GM23338 (cell line): ENCODE data around the gene ATXN7L1. TPM values are rescaled to one million over a fixed set of nuclear protein-coding genes. Genes with fewer than 3 reads are reported as not detected.

ENCODE experiments used
- ATAC-seq: fragments of 200-7000 bp; cut with Tn5 transposase; 3 replicates; pipeline ENCODE4 v1.9.1; 2020
- DNase-seq: peaks from one replicate; pipeline ENCODE4 v3.0.0-alpha.2; 2015; ENCODE audit warnings: low spot score
- H2AFZ ChIP-seq: fragments of 200-600 bp; sonication (generic); 2 replicates; pipeline ENCODE4 v1.8.0; 2016; ENCODE audit warnings: antibody characterized with exemption, mild to moderate bottlenecking, moderate library complexity
- H3F3A ChIP-seq: fragments of 200-600 bp; sonication (generic); replicated peaks from 2 replicates; pipeline ENCODE4 v1.8.0; 2017; ENCODE audit warnings: antibody characterized with exemption, mixed run types, low read depth
- H3K27ac ChIP-seq: fragments of 200-600 bp; sonication (generic); 2 replicates; pipeline ENCODE4 v1.6.1; 2016; ENCODE audit warnings: low read depth
- H3K27me3 ChIP-seq: fragments of 200-600 bp; sonication (generic); 2 replicates; pipeline ENCODE4 v1.8.0; 2016; ENCODE audit warnings: mild to moderate bottlenecking, mixed run types, moderate library complexity; ENCODE audit not compliant: insufficient read depth
- H3K36me3 ChIP-seq: fragments of 200-600 bp; sonication (generic); 2 replicates; pipeline ENCODE4 v1.8.0; 2016; ENCODE audit warnings: mild to moderate bottlenecking; ENCODE audit not compliant: insufficient read depth
- H3K4me1 ChIP-seq: fragments of 200-600 bp; sonication (generic); 2 replicates; pipeline ENCODE4 v1.8.0; 2016; ENCODE audit warnings: mild to moderate bottlenecking, moderate library complexity; ENCODE audit not compliant: insufficient read depth
- H3K4me2 ChIP-seq: fragments of 200-600 bp; sonication (generic); 2 replicates; pipeline ENCODE4 v1.7.1; 2017; ENCODE audit warnings: mixed run types
- H3K4me3 ChIP-seq: fragments of 200-600 bp; sonication (generic); 2 replicates; pipeline ENCODE4 v1.6.1; 2016; ENCODE audit warnings: mixed run types
- H3K79me2 ChIP-seq: fragments of 200-600 bp; sonication (generic); replicated peaks from 2 replicates; pipeline ENCODE4 v1.8.0; 2017; ENCODE audit warnings: mild to moderate bottlenecking; ENCODE audit not compliant: insufficient read depth
- H3K9me2 ChIP-seq: fragments of 200-600 bp; sonication (generic); 2 replicates; pipeline ENCODE4 v1.8.0; 2017; ENCODE audit not compliant: insufficient read depth
- H4K20me1 ChIP-seq: fragments of 200-600 bp; sonication (generic); replicated peaks from 2 replicates; pipeline ENCODE4 v1.8.0; 2017; ENCODE audit warnings: mild to moderate bottlenecking; ENCODE audit not compliant: insufficient read depth
- H3K27ac Mint-ChIP-seq: 2 replicates; pipeline ENCODE4 v1.8.0; 2020; ENCODE audit warnings: inconsistent platforms, mild to moderate bottlenecking, moderate library complexity, mixed read lengths
- H3K27me3 Mint-ChIP-seq: 3 replicates; pipeline ENCODE4 v1.8.0; 2022; ENCODE audit warnings: low read depth, mild to moderate bottlenecking, moderate library complexity, mixed read lengths, inconsistent platforms; ENCODE audit not compliant: insufficient read depth, poor library complexity
- H3K36me3 Mint-ChIP-seq: 3 replicates; pipeline ENCODE4 v1.8.0; 2021; ENCODE audit warnings: low read depth, mild to moderate bottlenecking, inconsistent platforms, moderate library complexity, mixed read lengths
- H3K4me1 Mint-ChIP-seq: 3 replicates; pipeline ENCODE4 v1.8.0; 2020; ENCODE audit warnings: mild to moderate bottlenecking, inconsistent platforms, mixed read lengths
- H3K4me3 Mint-ChIP-seq: 3 replicates; pipeline ENCODE4 v1.8.0; 2021; ENCODE audit warnings: moderate library complexity, mild to moderate bottlenecking, inconsistent platforms, mixed read lengths
- H3K9me3 Mint-ChIP-seq: 3 replicates; pipeline ENCODE4 v1.8.0; 2020; ENCODE audit warnings: moderate library complexity, mild to moderate bottlenecking, inconsistent platforms, mixed read lengths
- CREB1 ChIP-seq: fragments of 250-450 bp; sonication (Bioruptor Pico); IDR thresholded peaks from 2 replicates; pipeline ENCODE4 v1.5.0; 2020; ENCODE audit warnings: low read depth, mild to moderate bottlenecking, moderate library complexity
- EZH2 ChIP-seq: fragments of 200-600 bp; sonication (generic); IDR thresholded peaks from one replicate; pipeline ENCODE4 v1.8.0; 2017; ENCODE audit warnings: antibody characterized with exemption, mild to moderate bottlenecking, low read depth; ENCODE audit not compliant: unreplicated experiment
- EZH2phosphoT487 ChIP-seq: fragments of 200-600 bp; sonication (generic); IDR thresholded peaks from one replicate; pipeline ENCODE4 v1.8.1; 2018; ENCODE audit warnings: antibody characterized with exemption; ENCODE audit not compliant: unreplicated experiment
- JUNB ChIP-seq: IDR thresholded peaks from one replicate; pipeline ENCODE4 v1.6.1; 2016; ENCODE audit warnings: antibody characterized with exemption; ENCODE audit not compliant: unreplicated experiment
- NANOG ChIP-seq: IDR thresholded peaks from 2 replicates; pipeline ENCODE4 v1.6.1; 2016; ENCODE audit warnings: antibody characterized with exemption, borderline replicate concordance
- POLR2AphosphoS5 ChIP-seq: IDR thresholded peaks from 2 replicates; pipeline ENCODE4 v1.6.1; 2016; ENCODE audit warnings: antibody characterized with exemption, low read depth
- STAT1 ChIP-seq: IDR thresholded peaks from one replicate; pipeline ENCODE4 v1.6.1; 2016; ENCODE audit warnings: antibody characterized with exemption; ENCODE audit not compliant: unreplicated experiment
- ZNF114 ChIP-seq: fragments of 250-450 bp; sonication (Bioruptor Pico); IDR thresholded peaks from 2 replicates; pipeline ENCODE4 v1.5.0; 2020; ENCODE audit warnings: mild to moderate bottlenecking, moderate library complexity
- ZNF331 ChIP-seq: fragments of 250-450 bp; sonication (Bioruptor Pico); IDR thresholded peaks from 2 replicates; pipeline ENCODE4 v1.5.0; 2020; ENCODE audit warnings: low read depth, mild to moderate bottlenecking, moderate library complexity
- polyA plus RNA-seq: library from polyadenylated mRNA; unstranded; fragments of >200 nt; fragmentation: Nextera tagmentation; extraction: Ambion mirVana; gene quantifications from 2 replicates; pipeline ENCODE4 v1.2.1, GENCODE V29; 2016
- total RNA-seq: library from RNA; depleted of rRNA; stranded (reverse); fragments of >200 nt; shearing (Covaris generic); gene quantifications from 2 replicates; pipeline ENCODE4 v1.2.3, GENCODE V29; 2014
- TF ChIP-seq, protein P1 (sequence below): IDR thresholded peaks from 2 replicates; pipeline ENCODE4 v1.6.1; 2016; ENCODE audit warnings: antibody characterized with exemption
- TF ChIP-seq, protein P2 (sequence below): IDR thresholded peaks from one replicate; pipeline ENCODE4 v1.6.1; 2018; ENCODE audit warnings: antibody characterized with exemption; ENCODE audit not compliant: unreplicated experiment
- TF ChIP-seq, protein P3 (sequence below), 2 experiments: fragments of 200-600 bp in 1 of 2; sonication (generic) in 1 of 2; conservative IDR thresholded peaks; 2 replicates each; pipeline versions ENCODE4 v1.5.1 to v1.6.1; 2016 to 2017; ENCODE audit warnings: antibody characterized with exemption in 2 of 2, low read depth in 2 of 2, mild to moderate bottlenecking in 2 of 2, moderate library complexity in 1 of 2
- TF ChIP-seq, protein P4 (sequence below): fragments of 250-450 bp; sonication (Bioruptor Pico); IDR thresholded peaks from 2 replicates; pipeline ENCODE4 v1.5.0; 2020; ENCODE audit warnings: mild to moderate bottlenecking, moderate library complexity

Gene ATXN7L1
- total and polyA plus RNA-seq, 2 experiments from 2014 or later = 22.8 to 29.8 TPM

DNA sequence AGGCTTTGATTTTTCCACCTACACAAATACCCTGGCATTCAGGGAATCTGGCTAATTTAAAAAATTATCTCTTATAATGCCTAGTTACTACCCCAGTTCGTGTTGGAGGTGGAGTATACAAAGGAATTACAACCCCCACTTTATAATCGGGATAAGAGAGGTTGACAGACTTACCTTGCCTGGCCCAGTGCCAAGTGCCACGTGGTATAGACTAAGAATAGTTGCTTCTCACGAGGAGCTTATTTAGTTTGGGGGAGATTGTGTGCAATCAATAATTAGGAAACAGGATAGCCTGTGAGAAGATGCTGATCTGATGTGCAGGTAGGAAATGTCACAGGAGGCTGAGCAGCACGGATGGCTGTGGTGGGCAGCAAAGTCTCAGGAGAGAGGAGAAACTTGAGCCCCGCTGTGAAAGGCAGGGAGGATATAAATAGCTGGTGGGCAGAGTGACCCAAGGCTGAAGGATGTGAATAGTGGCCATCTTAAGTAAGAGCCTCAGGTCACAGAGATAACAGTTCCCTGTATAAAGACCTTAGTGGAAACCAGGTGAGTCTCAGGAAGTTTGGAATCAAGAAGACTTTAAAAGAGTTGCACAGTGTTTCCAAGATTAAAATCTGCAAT lies 11.3 kb upstream of the ATXN7L1 start:
- no peak overlapping the region for H3K27ac Mint-ChIP-seq
- ATAC-seq = peak; percentile 43
- H3K4me3 Mint-ChIP-seq = no peak overlapping the region

More for the DNA sequence above, 11.3 kb upstream of the ATXN7L1 start:
- H3K36me3 ChIP-seq = 0 out of 2 replicates have a peak, but pooled peaks cover 3% of the 10 kb centered on the region
- Mint-ChIP-seq H3K9me3 (peaks cover 3% of the 10 kb centered on the region; the same call in 1 of the 3 replicates), H3K4me1 (peaks cover 34% of the 10 kb centered on the region), H3K27me3 (no peaks in the 10 kb centered on the region), H3K36me3 (peaks cover 18% of the 10 kb centered on the region)
- peaks cover 5% of the 10 kb centered on the region; the same call in 1 of the 2 replicates for H3K4me1 ChIP-seq
- no peaks in the 10 kb centered on the region for H3K27me3 ChIP-seq
- H3K79me2 ChIP-seq = peaks cover 47% of the 10 kb centered on the region
- peaks cover 9% of the 10 kb centered on the region; the same call in 1 of the 2 replicates for H3K9me2 ChIP-seq
- H2AFZ ChIP-seq = no peak overlapping the region
- no peaks in the 10 kb centered on the region for H3F3A ChIP-seq
- no peaks in the 10 kb centered on the region for H4K20me1 ChIP-seq
- no peak overlapping the region for H3K4me2 ChIP-seq
- H3K4me3 ChIP-seq = no peak overlapping the region
- no peak overlapping the region for H3K27ac ChIP-seq
- DNase-seq = no peak
- TF ChIP-seq, protein P1, sequence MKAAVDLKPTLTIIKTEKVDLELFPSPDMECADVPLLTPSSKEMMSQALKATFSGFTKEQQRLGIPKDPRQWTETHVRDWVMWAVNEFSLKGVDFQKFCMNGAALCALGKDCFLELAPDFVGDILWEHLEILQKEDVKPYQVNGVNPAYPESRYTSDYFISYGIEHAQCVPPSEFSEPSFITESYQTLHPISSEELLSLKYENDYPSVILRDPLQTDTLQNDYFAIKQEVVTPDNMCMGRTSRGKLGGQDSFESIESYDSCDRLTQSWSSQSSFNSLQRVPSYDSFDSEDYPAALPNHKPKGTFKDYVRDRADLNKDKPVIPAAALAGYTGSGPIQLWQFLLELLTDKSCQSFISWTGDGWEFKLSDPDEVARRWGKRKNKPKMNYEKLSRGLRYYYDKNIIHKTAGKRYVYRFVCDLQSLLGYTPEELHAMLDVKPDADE = no peak
- TF ChIP-seq CREB1 (CRISPR knock-in tag) = no peak
- no peak for TF ChIP-seq POLR2AphosphoS5
- TF ChIP-seq, protein P2, sequence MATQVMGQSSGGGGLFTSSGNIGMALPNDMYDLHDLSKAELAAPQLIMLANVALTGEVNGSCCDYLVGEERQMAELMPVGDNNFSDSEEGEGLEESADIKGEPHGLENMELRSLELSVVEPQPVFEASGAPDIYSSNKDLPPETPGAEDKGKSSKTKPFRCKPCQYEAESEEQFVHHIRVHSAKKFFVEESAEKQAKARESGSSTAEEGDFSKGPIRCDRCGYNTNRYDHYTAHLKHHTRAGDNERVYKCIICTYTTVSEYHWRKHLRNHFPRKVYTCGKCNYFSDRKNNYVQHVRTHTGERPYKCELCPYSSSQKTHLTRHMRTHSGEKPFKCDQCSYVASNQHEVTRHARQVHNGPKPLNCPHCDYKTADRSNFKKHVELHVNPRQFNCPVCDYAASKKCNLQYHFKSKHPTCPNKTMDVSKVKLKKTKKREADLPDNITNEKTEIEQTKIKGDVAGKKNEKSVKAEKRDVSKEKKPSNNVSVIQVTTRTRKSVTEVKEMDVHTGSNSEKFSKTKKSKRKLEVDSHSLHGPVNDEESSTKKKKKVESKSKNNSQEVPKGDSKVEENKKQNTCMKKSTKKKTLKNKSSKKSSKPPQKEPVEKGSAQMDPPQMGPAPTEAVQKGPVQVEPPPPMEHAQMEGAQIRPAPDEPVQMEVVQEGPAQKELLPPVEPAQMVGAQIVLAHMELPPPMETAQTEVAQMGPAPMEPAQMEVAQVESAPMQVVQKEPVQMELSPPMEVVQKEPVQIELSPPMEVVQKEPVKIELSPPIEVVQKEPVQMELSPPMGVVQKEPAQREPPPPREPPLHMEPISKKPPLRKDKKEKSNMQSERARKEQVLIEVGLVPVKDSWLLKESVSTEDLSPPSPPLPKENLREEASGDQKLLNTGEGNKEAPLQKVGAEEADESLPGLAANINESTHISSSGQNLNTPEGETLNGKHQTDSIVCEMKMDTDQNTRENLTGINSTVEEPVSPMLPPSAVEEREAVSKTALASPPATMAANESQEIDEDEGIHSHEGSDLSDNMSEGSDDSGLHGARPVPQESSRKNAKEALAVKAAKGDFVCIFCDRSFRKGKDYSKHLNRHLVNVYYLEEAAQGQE = no peak
- TF ChIP-seq ZNF114 (CRISPR knock-in tag) = no peak
- TF ChIP-seq EZH2phosphoT487 = no peak
- TF ChIP-seq STAT1 = no peak
- TF ChIP-seq, protein P3, sequence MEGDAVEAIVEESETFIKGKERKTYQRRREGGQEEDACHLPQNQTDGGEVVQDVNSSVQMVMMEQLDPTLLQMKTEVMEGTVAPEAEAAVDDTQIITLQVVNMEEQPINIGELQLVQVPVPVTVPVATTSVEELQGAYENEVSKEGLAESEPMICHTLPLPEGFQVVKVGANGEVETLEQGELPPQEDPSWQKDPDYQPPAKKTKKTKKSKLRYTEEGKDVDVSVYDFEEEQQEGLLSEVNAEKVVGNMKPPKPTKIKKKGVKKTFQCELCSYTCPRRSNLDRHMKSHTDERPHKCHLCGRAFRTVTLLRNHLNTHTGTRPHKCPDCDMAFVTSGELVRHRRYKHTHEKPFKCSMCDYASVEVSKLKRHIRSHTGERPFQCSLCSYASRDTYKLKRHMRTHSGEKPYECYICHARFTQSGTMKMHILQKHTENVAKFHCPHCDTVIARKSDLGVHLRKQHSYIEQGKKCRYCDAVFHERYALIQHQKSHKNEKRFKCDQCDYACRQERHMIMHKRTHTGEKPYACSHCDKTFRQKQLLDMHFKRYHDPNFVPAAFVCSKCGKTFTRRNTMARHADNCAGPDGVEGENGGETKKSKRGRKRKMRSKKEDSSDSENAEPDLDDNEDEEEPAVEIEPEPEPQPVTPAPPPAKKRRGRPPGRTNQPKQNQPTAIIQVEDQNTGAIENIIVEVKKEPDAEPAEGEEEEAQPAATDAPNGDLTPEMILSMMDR (conservative IDR thresholded peaks at IDR 0.05; ENCODE audit: low read depth in 2 of 2) = no peak
- TF ChIP-seq ZNF331 = no peak
- TF ChIP-seq EZH2 = no peak
- TF ChIP-seq JUNB = no peak
- TF ChIP-seq NANOG = no peak
- TF ChIP-seq, protein P4, sequence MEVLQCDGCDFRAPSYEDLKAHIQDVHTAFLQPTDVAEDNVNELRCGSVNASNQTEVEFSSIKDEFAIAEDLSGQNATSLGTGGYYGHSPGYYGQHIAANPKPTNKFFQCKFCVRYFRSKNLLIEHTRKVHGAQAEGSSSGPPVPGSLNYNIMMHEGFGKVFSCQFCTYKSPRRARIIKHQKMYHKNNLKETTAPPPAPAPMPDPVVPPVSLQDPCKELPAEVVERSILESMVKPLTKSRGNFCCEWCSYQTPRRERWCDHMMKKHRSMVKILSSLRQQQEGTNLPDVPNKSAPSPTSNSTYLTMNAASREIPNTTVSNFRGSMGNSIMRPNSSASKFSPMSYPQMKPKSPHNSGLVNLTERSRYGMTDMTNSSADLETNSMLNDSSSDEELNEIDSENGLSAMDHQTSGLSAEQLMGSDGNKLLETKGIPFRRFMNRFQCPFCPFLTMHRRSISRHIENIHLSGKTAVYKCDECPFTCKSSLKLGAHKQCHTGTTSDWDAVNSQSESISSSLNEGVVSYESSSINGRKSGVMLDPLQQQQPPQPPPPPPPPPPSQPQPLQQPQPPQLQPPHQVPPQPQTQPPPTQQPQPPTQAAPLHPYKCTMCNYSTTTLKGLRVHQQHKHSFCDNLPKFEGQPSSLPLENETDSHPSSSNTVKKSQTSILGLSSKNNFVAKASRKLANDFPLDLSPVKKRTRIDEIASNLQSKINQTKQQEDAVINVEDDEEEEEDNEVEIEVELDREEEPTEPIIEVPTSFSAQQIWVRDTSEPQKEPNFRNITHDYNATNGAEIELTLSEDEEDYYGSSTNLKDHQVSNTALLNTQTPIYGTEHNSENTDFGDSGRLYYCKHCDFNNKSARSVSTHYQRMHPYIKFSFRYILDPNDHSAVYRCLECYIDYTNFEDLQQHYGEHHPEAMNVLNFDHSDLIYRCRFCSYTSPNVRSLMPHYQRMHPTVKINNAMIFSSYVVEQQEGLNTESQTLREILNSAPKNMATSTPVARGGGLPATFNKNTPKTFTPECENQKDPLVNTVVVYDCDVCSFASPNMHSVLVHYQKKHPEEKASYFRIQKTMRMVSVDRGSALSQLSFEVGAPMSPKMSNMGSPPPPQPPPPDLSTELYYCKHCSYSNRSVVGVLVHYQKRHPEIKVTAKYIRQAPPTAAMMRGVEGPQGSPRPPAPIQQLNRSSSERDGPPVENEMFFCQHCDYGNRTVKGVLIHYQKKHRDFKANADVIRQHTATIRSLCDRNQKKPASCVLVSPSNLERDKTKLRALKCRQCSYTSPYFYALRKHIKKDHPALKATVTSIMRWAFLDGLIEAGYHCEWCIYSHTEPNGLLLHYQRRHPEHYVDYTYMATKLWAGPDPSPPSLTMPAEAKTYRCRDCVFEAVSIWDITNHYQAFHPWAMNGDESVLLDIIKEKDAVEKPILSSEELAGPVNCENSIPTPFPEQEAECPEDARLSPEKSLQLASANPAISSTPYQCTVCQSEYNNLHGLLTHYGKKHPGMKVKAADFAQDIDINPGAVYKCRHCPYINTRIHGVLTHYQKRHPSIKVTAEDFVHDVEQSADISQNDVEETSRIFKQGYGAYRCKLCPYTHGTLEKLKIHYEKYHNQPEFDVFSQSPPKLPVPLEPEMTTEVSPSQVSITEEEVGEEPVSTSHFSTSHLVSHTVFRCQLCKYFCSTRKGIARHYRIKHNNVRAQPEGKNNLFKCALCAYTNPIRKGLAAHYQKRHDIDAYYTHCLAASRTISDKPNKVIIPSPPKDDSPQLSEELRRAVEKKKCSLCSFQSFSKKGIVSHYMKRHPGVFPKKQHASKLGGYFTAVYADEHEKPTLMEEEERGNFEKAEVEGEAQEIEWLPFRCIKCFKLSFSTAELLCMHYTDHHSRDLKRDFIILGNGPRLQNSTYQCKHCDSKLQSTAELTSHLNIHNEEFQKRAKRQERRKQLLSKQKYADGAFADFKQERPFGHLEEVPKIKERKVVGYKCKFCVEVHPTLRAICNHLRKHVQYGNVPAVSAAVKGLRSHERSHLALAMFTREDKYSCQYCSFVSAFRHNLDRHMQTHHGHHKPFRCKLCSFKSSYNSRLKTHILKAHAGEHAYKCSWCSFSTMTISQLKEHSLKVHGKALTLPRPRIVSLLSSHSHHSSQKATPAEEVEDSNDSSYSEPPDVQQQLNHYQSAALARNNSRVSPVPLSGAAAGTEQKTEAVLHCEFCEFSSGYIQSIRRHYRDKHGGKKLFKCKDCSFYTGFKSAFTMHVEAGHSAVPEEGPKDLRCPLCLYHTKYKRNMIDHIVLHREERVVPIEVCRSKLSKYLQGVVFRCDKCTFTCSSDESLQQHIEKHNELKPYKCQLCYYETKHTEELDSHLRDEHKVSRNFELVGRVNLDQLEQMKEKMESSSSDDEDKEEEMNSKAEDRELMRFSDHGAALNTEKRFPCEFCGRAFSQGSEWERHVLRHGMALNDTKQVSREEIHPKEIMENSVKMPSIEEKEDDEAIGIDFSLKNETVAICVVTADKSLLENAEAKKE = no peak
